HG03571 (cell line): ENCODE results near the gene ACTR3C.
"Not testable (repeated sequence)": the region's sequence is repeated elsewhere in the genome, so short reads cannot be mapped to it uniquely, and the experiment has no call there.

Experiments used
- ATAC-seq: cut with Tn5 transposase; IDR thresholded peaks from one replicate; pipeline ENCODE4 v1.9.1; 2021; ENCODE audit not compliant: unreplicated experiment

The ACTR3C gene

DNA sequence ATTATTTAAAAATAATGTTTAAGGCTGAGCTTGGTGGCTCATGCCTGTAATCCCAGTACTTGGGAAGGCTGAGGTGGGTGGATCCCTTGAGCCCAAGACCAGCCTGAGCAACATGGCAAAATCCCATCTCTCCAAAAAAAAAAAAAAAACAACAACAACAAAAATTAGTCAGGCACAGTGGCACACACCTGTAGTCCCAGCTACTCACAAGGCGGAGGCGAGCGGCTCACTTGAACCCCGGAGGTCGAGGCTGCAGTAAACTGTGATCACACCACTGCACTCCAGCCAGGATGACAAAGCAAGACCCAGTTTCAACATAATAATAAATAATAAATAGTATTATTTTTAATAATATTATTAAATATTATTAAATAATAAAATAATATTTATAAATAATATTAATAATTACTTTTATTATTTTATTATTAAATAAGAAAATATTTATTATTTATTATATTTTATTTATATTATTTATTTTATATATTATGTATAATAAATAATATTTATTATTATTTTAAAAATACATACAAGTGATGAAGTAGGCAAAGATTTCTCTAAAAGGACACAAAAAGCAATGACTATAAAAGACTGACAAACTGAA, 8.6 kb downstream of the ACTR3C start:
- ATAC-seq = no peak

DNA sequence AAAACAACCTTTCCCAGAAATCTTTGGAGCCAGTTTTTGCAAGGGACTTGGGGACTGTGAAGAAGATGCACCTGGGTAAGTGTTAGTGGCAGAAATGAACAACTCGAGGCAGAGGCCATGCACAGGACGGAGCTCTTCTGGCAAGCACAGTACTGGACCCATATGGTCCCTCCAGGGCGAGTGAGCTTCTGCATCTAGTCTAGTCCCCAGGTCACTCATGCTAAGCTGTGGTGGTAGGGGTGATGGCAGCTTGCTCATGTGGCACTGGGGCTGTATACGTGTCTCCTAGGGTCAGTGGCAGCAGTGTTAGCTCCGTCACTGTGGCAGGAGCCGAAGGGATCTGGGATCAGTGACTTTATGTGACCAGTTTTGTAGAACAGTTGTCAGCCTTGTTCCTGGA, 9.5 kb downstream of the ACTR3C start:
- ATAC-seq = no peak

DNA sequence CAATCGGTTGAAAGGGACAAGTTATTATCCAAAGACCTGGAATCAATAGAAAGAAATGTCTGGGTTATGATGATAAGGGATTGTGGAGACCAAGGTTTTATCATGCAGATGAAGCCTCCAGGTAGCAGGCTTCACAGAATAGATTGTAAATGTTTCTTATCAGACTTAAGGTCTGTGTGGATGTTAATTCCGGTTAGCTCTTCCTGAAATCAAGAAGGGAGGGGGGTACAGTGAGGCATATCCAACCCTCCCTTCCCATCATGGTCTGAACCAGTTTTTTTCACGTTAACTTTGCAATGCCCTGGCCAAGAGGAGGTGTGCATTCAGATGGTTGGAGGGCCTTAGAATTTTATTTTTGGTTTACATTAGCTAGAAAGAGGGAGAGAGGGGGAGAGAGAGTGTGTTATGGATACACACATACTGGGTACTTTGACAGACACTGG, 10.0 kb downstream of the ACTR3C start:
- ATAC-seq = no peak

- not testable (repeated sequence) for ATAC-seq
Measured at GRCh38 chr7:150312649-150313366, 10.5 kb downstream of the ACTR3C start.

GRCh38 chr7:150311711-150312110, 11.6 kb downstream of the ACTR3C start:
- no peak for ATAC-seq

- ATAC-seq = no peak
Measured at GRCh38 chr7:150311146-150311545, 12.2 kb downstream of the ACTR3C start.

- ATAC-seq = no peak
Measured at GRCh38 chr7:150308575-150308974, 14.8 kb downstream of the ACTR3C start.

DNA sequence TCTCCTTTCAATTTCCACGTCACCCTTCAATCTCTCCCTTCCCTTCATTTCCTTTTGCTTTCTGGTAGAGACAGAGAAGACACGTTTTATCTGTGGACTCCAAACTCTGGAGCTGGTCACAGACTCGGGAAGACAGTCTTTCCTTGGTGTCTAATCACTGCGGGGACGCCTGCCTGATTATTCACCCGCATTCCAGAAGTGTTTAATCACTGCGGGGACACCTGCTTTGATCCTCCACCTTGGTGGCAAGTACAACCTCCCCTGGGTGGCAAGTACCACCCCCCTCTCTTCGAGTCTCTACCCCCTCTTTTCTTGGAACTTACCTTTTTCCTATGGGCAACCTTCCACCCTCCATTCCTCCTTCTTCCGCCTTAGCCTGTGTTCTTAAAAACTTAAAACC, 15.4 kb downstream of the ACTR3C start:
- ATAC-seq = no peak

GRCh38 chr7:150307129-150307528, 16.2 kb downstream of the ACTR3C start:
- ATAC-seq = no peak

DNA sequence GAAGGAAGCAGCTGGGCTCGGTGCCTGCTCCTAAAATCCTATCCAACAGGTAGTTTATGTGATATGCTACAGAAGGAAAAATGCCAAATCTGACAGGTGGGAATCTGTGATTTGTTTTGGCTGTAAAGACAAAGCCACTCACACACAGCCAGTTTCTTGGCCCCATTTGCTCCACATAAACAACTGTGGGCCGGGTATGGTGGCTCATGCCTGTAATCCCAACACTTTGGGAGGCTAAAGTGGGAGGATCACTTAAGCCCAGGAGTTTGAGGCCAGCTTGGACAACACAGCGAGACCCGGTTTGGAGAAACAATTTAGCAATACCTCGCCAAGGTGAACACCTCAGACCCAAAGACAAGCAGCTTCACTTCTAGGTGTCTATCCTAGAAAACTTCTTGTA, 17.0 kb downstream of the ACTR3C start:
- not testable (repeated sequence) for ATAC-seq

GRCh38 chr7:150305903-150306284, 17.5 kb downstream of the ACTR3C start:
- not testable (repeated sequence) for ATAC-seq

DNA sequence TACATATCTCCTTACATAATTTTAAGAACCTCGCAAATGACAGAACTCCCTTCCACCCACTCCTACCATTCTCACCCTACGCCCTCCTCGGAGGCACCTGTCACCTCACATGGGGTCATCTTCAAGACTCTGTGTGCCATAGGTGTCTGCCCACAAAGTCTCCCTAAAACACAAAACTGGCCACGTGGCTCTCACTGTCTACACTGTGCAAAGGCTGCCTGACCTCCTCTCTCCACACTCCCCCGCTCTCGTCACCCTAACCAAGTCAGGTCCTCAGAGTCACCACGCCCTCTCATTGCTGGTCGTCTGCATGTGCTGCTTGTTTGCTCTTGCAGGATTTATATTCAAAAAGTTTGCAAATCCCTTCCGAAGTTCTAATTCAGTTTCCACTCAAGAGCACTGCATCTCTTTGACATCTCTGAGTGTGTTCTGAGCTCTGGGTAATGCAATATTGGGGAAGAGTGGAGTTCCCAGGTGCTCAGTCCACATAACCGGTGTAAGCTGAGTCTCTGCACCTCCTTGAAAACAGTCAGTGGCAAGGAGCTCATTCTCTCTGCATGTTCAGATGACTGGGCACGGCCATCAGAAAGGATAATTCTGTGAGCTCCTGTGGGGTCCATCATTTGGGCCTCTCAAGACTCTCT, 18.0 kb downstream of the ACTR3C start:
- not testable (repeated sequence) for ATAC-seq

GRCh38 chr7:150304499-150305258, 18.7 kb downstream of the ACTR3C start:
- ATAC-seq = not testable (repeated sequence)

GRCh38 chr7:150302908-150303310, 20.4 kb downstream of the ACTR3C start:
- not testable (repeated sequence) for ATAC-seq

- ATAC-seq = not testable (repeated sequence)
Measured at GRCh38 chr7:150297978-150298377, 25.4 kb downstream of the ACTR3C start.

- ATAC-seq = not testable (repeated sequence)
Measured at GRCh38 chr7:150296802-150297201, 26.5 kb downstream of the ACTR3C start.

DNA sequence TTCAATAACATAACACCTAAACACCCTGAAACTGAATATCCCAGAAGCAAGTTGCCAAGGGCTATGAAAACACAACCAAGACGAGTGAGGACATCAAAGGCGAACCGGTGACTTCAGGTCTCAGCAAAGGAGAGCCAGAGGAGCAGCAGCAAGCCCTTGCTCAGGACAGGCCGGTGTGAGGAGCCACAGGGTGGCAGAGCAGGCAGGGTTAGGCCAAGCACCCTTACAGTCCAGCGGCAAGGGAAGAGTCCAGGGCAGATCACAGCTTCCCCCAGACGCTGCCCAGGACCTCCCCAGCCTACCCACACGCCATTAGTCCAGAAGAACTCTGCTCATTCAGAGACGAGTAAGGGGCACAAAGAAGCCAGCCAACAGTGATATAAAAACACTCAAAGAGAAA, 27.7 kb downstream of the ACTR3C start:
- not testable (repeated sequence) for ATAC-seq

DNA sequence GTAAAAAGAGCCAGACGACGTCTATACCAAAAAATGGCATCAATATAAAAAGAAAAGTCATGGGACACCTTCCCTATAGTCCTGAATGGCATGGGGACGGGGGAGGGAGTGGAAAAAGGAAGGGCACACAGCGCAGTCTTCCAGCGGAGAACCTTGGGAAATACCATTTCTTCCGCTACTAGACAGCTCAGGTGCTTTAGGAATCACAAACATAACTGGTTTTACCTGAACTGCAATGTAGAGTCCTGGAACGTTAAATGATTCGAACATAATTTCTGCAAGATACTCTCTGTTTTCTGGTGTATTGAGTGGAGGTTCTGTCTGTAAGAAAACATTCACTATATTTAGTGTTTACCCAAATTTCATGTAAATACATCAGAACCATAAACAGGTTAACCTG, 28.3 kb downstream of the ACTR3C start:
- not testable (repeated sequence) for ATAC-seq

DNA sequence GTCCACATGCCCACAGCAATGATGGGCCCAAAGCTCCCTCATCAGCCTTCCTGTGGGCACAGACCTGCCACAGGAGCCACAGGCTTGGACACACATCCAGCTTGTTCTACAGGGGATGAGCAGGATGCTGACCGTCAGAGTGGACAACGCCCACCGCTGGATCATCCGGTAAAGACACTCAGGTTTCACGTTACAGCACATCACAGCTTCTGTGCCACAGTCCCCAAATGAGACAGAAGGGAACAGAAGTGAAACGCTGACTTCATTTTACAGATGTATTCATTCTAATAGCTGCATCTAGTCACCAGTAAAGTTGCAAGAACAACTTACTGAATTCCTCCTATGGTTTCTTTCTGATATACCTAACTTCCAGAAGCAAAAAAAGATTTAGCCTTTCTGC, 33.0 kb downstream of the ACTR3C start:
- not testable (repeated sequence) for ATAC-seq

DNA sequence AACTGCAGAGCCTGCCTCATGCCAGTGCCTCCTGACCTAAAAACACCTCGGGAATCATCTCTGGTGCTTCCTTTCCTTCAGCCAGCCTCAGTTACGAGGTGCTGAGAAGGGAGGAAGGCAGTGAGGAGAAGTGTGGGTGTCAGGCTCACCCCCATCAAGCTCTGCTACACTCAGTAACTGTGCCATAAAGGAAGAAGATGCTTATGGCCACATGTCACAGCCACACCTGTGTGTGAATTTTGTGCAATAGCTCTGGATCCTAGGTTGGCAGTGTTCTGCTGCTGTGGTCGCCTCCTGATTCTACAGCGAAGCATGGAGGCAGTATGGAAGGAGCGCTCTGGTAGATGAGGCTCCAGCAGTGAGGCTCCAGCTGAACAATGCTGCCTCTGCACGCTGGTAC, 34.5 kb downstream of the ACTR3C start:
- ATAC-seq = not testable (repeated sequence)

- not testable (repeated sequence) for ATAC-seq
Measured at GRCh38 chr7:150287815-150288214, 35.5 kb downstream of the ACTR3C start.
